ENCODE data around the gene CDHR2.
A peak's percentile ranks its signal among the peaks of the same experiment; 100 is the strongest.

GRCh38 chr5:176536132-176536901 lies 12.8 kb upstream of the CDHR2 start:
- no peak for TF ChIP-seq CREB5 (CRISPR knock-in tag; IDR thresholded peaks at IDR 0.05; ENCODE audit: low read depth)
- no peak for TF ChIP-seq ARNTL (CRISPR knock-in tag; IDR thresholded peaks at IDR 0.05; ENCODE audit: borderline replicate concordance, low read depth)
- no peak for TF ChIP-seq CSDC2 (CRISPR knock-in tag; IDR thresholded peaks at IDR 0.05)
- TF ChIP-seq ZFP3 (CRISPR knock-in tag; IDR thresholded peaks at IDR 0.05), result no peak
- TF ChIP-seq, protein P1, sequence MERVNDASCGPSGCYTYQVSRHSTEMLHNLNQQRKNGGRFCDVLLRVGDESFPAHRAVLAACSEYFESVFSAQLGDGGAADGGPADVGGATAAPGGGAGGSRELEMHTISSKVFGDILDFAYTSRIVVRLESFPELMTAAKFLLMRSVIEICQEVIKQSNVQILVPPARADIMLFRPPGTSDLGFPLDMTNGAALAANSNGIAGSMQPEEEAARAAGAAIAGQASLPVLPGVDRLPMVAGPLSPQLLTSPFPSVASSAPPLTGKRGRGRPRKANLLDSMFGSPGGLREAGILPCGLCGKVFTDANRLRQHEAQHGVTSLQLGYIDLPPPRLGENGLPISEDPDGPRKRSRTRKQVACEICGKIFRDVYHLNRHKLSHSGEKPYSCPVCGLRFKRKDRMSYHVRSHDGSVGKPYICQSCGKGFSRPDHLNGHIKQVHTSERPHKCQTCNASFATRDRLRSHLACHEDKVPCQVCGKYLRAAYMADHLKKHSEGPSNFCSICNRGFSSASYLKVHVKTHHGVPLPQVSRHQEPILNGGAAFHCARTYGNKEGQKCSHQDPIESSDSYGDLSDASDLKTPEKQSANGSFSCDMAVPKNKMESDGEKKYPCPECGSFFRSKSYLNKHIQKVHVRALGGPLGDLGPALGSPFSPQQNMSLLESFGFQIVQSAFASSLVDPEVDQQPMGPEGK (CRISPR knock-in tag; IDR thresholded peaks at IDR 0.05; ENCODE audit: borderline replicate concordance), result peak; percentile 61; the same call in 1 of the 2 replicates
- no peak for TF ChIP-seq ZNF8 (CRISPR knock-in tag; IDR thresholded peaks at IDR 0.05)
- no peak for TF ChIP-seq TOX (CRISPR knock-in tag; IDR thresholded peaks at IDR 0.05; ENCODE audit: borderline replicate concordance)
